HEK293T (cell line): ENCODE data around the gene ATP2A2.
"Not testable (repeated sequence)": the region's sequence is repeated elsewhere in the genome, so short reads cannot be mapped to it uniquely, and the experiment has no call there.

Experiments
- CTCF ChIA-PET: fragments of 350-600 bp; formaldehyde crosslinking; extraction: SDS; loops from one replicate; lab custom pipeline; 2021; ENCODE audit warnings: antibody characterized with exemption, inconsistent platforms; lab: Yijun Ruan, JAX
- POLR2A ChIA-PET: fragments of 350-600 bp; formaldehyde crosslinking; extraction: SDS; loops from one replicate; lab custom pipeline; 2020; ENCODE audit warnings: antibody characterized with exemption, inconsistent platforms; lab: Yijun Ruan, JAX
- DNase-seq: peaks from one replicate; pipeline ENCODE4 v3.0.0; 2012; ENCODE audit warnings: mixed read lengths; ENCODE audit errors: extremely low spot score
- ARNT ChIP-seq: fragments of 450-650 bp; IDR thresholded peaks from 2 replicates; pipeline ENCODE4 v1.6.1; 2017; ENCODE audit warnings: mild to moderate bottlenecking
- BHLHE40 ChIP-seq: fragments of 450-650 bp; IDR thresholded peaks from 2 replicates; pipeline ENCODE4 v1.6.1; 2016; ENCODE audit warnings: mild to moderate bottlenecking, moderate library complexity, borderline replicate concordance
- CTBP1 ChIP-seq: fragments of 450-650 bp; IDR thresholded peaks from 2 replicates; pipeline ENCODE4 v1.6.1; 2016; ENCODE audit warnings: borderline replicate concordance
- ELF4 ChIP-seq: fragments of 450-650 bp; IDR thresholded peaks from 2 replicates; pipeline ENCODE4 v1.6.1; 2017; ENCODE audit warnings: antibody characterized with exemption
- FOXA1 ChIP-seq: fragments of 450-650 bp; IDR thresholded peaks from 2 replicates; pipeline ENCODE4 v1.6.1; 2016; ENCODE audit warnings: mild to moderate bottlenecking
- FOXK2 ChIP-seq: fragments of 450-650 bp; IDR thresholded peaks from 2 replicates; pipeline ENCODE4 v1.6.1; 2016; ENCODE audit warnings: mild to moderate bottlenecking
- FOXM1 ChIP-seq: fragments of 450-650 bp; IDR thresholded peaks from 2 replicates; pipeline ENCODE4 v1.6.1; 2017; ENCODE audit warnings: mild to moderate bottlenecking, borderline replicate concordance
- HDGF ChIP-seq: fragments of 450-650 bp; IDR thresholded peaks from 2 replicates; pipeline ENCODE4 v1.6.1; 2017; ENCODE audit warnings: antibody characterized with exemption, borderline replicate concordance
- L3MBTL2 ChIP-seq: fragments of 450-650 bp; conservative IDR thresholded peaks from 2 replicates; pipeline ENCODE4 v1.6.1; 2016; ENCODE audit warnings: mild to moderate bottlenecking
- LEF1 ChIP-seq: fragments of 450-650 bp; IDR thresholded peaks from 2 replicates; pipeline ENCODE4 v1.6.1; 2017; ENCODE audit warnings: mild to moderate bottlenecking, borderline replicate concordance
- NFRKB ChIP-seq: fragments of 450-650 bp; IDR thresholded peaks from 2 replicates; pipeline ENCODE4 v1.6.1; 2016; ENCODE audit warnings: mild to moderate bottlenecking, moderate library complexity
- PKNOX1 ChIP-seq: fragments of 450-650 bp; IDR thresholded peaks from 2 replicates; pipeline ENCODE4 v1.6.1; 2016
- SP1 ChIP-seq: fragments of 450-650 bp; IDR thresholded peaks from 2 replicates; pipeline ENCODE4 v1.6.1; 2017
- SUZ12 ChIP-seq: fragments of 450-650 bp; IDR thresholded peaks from 2 replicates; pipeline ENCODE4 v1.6.1; 2016; ENCODE audit warnings: mild to moderate bottlenecking
- TARDBP ChIP-seq: fragments of 450-650 bp; IDR thresholded peaks from 2 replicates; pipeline ENCODE4 v1.6.1; 2016
- ZNF384 ChIP-seq: fragments of 450-650 bp; IDR thresholded peaks from 2 replicates; pipeline ENCODE4 v1.6.1; 2016

ATP2A2 gene

GRCh38 chr12:110249716-110250225 lies 31.3 kb upstream of the ATP2A2 start:
- ChIA-PET CTCF (no interaction called here), POLR2A (no interaction called here)
- TF ChIP-seq SUZ12 (no peak), ARNT (no peak), NFRKB (no peak), PKNOX1 (no peak), FOXM1 (no peak), ZNF384 (no peak), LEF1 (no peak), SP1 (no peak), TARDBP (no peak), ELF4 (no peak), HDGF (no peak), CTBP1 (no peak), FOXA1 (no peak), FOXK2 (no peak), L3MBTL2 (no peak), BHLHE40 (no peak)
- no peak for DNase-seq

GRCh38 chr12:110251381-110251780 lies 29.7 kb upstream of the ATP2A2 start:
- TF ChIP-seq L3MBTL2, result no peak
- no peak for TF ChIP-seq SUZ12
- no peak for TF ChIP-seq FOXA1
- TF ChIP-seq CTBP1, result no peak
- no peak for TF ChIP-seq PKNOX1
- TF ChIP-seq FOXK2, result no peak
- TF ChIP-seq BHLHE40, result no peak
- no peak for TF ChIP-seq LEF1
- no peak for TF ChIP-seq ZNF384
- no peak for DNase-seq
- ChIA-PET POLR2A (no interaction called here), CTCF (no interaction called here)

GRCh38 chr12:110252716-110253115 lies 28.3 kb upstream of the ATP2A2 start:
- no peak for DNase-seq
- TF ChIP-seq CTBP1 (no peak), ELF4 (no peak), PKNOX1 (no peak), TARDBP (no peak), FOXA1 (no peak), L3MBTL2 (no peak)
- POLR2A ChIA-PET, result no interaction called here
- CTCF ChIA-PET, result no interaction called here

- no peak for DNase-seq
- POLR2A ChIA-PET, result no interaction called here
- TF ChIP-seq ZNF384 (no peak), SUZ12 (no peak), ARNT (no peak), CTBP1 (no peak), L3MBTL2 (no peak), ELF4 (no peak), LEF1 (no peak), SP1 (no peak), FOXM1 (no peak), NFRKB (no peak), PKNOX1 (no peak), HDGF (no peak), FOXK2 (no peak), TARDBP (no peak), BHLHE40 (no peak), FOXA1 (no peak)
- CTCF ChIA-PET, result no interaction called here
Observed at GRCh38 chr12:110253176-110253575, 27.9 kb upstream of the ATP2A2 start.

- CTCF ChIA-PET, result no interaction called here
- DNase-seq, result no peak
- POLR2A ChIA-PET, result no interaction called here
- TF ChIP-seq SUZ12, result no peak
- TF ChIP-seq FOXM1, result no peak
- no peak for TF ChIP-seq TARDBP
- no peak for TF ChIP-seq CTBP1
- TF ChIP-seq BHLHE40, result no peak
- TF ChIP-seq ARNT, result no peak
Observed at GRCh38 chr12:110254971-110255540, 26.0 kb upstream of the ATP2A2 start.

- CTCF ChIA-PET, result interaction anchor here (0.6 kb wide), 2 partner anchors 11 to 329 kb away, joined by 3 to 6 read pairs; no protein-coding TSS in a partner anchor
- POLR2A ChIA-PET, DNase-seq: not testable (repeated sequence)
Observed at GRCh38 chr12:110255890-110256456, 25.1 kb upstream of the ATP2A2 start.
